Left colon (tissue), 2 donors: Measurements from ENCODE around the gene SLIT3. TPM values are rescaled to one million over a fixed set of nuclear protein-coding genes. Genes with fewer than 3 reads are reported as not detected.

Experiments
- ATAC-seq: fragments of 200-7000 bp; cut with Tn5 transposase; one replicate; pipeline ENCODE4 v1.9.1; 2020; ENCODE audit warnings: mild to moderate bottlenecking, moderate library complexity
- DNase-seq, 2 donors: peaks; one replicate each; pipeline ENCODE4 v3.0.0-alpha.2; 2020
- intact Hi-C, 2 donors: fragments of 100-400 bp; cut with DNase I in 1 of 2; cut with micrococcal nuclease in 1 of 2; formaldehyde crosslinking; loops; one replicate each; pipeline versions ENCODE4 v1.11.2 to v1.14.0; 2022; cut with DNase I, micrococcal nuclease
- total RNA-seq, 2 donors: library from RNA; stranded (reverse); fragmentation: NEBNext Ultra II Directional; extraction: Animal tissue kit (Norgen Biotek cat#: 25700); gene quantifications; one replicate each; pipeline ENCODE4 v1.2.1, GENCODE V29; 2021
- donor health status: DM: no; HTN: no; CAD: no.
- donor health status: DM: yes; HTN: yes; CAD: no.

SLIT3 gene
- total RNA-seq, 2 donors from 2014 or later, result 6.1 to 15.7 TPM

DNA sequence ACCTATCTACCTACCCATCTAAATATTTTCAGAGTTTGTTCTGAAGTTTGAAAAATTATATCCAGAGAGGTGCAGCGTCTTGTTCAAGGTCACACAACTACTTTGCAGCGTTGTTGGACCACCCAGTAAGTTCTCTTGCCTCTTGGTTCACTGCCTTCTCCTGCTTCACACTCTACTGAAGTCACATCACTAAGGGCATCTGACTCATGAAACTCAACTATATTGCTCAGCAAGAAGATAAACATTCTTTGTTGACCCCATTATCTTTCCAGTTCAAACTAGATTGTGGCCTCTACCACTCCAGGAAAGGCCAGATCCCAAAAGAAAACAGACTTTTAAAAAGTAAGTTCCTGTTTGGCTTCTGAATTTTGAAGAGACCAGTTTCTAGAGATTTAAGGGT lies 326.9 kb downstream of the SLIT3 start:
- intact Hi-C loops, result no loop called here
- ATAC-seq, result no peak
- DNase-seq, result no peak

DNA sequence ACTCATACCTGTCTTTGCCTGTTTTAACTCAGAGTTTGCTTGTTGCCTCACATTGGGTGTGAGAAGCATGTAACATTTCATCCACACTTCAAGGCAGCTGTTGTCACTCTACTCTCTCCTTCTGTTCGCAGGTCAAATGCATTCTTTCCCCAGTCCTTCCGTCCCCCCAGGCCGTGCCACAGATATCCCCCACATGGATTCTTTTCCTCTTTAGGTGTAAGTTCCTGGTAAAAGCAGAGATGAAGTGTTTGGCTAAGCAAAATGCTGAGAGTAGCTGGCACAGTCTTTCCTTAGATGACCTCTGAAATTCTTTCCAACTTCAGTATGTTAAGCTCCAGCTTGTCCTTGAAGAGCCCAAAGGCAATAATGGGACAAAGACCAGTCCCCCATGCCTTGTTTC lies 328.2 kb downstream of the SLIT3 start:
- DNase-seq (no peak), ATAC-seq (no peak)
- intact Hi-C loops, result no loop called here

DNA sequence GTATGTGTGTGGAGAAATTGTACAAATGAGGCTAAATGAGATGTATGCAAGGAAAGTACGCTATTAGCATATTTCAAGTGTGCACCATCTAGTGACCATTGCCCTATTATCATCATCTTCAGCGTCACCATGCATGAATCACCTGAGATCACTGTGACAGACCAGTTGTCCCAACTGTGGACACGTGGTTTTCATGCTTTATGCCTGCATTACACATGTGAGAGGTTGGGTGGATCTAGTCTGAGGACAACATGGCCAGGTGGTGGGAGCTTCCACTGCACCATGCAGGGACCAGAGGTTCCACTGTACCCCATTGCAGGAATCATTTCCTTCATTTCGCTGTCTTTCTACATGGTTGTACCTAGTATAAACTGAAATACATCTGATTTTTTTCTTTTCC lies 329.8 kb downstream of the SLIT3 start:
- DNase-seq, result no peak
- ATAC-seq, result no peak
- intact Hi-C loops, result no loop called here

DNA sequence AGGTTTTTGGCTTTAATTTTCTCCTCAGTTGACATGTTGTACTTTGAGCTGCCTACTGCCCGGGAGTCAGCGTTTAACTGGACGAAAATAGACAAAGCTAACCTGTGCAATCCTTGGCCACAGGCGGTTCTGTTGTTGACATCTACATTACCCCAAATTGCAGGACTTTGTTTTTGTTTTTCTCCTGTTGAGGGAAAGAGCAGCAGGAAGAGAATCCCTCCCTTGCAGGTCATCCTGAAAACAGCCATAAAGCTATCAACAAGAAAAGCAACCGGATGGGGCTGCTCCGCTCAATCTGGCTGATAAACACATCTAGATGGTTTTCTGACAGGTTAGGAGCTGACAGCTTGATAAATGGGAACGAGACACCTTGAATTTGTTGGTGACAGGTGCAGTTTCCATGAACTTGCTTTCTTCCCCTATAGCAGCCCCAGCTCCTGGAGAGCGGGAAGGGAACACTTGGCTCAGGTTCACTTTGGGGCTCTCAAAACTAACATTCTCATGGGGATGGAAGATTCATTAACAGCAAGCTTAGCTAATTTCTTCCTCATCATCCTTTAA lies 331.5 kb downstream of the SLIT3 start:
- ATAC-seq (no peak), DNase-seq (no peak)
- intact Hi-C loops, result no loop called here

DNA sequence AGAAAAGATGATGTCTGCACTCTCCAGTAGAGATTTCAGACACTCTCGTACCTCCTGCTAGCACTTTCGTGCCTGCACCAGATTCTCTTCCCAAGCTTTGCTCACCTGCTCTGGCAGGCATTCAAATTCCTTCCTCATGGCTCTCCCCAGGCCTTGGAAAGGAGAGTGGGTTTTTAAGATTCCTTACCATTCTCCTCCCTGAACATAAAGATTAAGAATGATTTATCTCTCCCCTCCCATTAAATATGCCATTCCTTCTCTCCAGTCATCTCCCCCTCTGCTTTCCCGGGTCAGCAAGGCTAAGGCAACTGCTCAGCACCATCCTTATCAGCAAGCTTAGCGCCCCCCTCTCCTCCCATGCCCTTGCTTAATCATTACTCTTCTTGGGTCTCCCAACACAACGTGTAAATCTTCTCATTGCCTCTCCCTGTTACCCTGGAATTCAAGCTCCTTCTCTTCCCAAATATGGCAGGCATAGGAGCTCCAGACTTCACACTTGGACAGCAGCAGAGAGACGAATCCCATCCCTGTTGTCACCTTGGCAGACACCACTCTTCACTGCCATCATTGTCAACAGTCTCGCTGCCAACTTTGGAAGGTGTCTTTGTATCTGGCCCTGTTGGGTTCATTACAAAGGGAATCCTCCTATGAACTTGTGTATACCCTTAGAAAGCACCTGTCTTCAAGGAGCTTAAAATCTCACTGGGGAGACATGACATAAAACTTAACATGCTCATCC lies 332.9 kb downstream of the SLIT3 start:
- no peak for DNase-seq
- intact Hi-C loops, result no loop called here
- no peak for ATAC-seq

DNA sequence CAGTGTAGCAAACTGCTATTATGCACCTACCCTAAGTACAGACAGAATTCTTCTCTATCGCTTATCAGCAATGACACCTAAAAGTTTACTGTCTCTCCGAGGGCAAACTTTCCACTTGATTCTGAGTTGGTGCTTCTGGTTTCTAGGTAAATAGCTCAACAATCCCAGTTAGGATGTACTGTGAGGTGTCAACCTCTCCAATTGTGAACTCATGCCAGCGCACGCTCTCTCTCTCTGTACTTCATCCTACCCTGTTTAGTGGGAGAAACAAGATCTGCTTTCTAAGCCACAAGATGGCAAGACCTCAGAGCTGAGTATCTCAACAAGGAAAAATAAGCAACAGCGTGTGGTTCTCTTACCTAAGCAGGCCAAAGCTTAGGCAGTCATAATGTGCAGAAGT lies 335.3 kb downstream of the SLIT3 start:
- DNase-seq (no peak), ATAC-seq (no peak)
- intact Hi-C loops, result no loop called here

DNA sequence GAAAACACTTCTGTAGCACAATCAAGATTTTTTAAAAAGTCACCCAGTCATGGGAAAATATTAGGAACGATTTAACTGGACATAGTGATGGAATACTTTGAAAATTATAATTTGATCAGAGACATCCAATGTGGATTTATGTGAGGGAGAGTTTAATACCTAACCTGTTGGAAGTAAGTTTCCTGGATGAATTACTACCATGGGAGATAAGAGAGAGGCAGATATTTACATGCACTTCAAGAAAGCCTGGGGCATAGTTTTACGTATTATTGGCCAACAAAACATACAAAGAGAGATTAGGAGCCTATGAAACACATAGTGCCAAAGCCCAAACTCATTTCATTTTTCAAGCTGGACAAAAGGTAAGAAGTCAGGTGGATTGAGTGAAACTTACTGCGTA lies 336.8 kb downstream of the SLIT3 start:
- DNase-seq (no peak), ATAC-seq (no peak)
- intact Hi-C loops, result no loop called here

DNA sequence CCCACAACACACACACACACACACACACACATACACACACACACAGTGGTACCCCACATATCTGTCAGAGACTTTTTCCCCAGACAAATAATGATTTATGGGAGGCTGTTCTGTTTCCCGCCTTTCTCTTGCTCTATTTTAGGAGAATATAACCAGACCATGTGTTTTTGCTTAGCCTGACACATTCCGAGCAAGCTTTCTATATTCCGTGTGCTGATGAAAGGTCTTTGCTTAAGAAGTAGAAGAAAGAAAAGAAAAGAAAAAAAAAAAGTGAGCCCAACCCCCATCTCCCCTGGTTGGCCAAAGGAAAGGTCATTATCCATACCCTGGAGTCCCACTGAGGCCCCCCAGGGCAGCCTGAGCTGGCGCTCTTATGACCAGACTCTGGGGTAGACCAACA lies 338.6 kb downstream of the SLIT3 start:
- intact Hi-C loops, result no loop called here
- DNase-seq, result no peak
- ATAC-seq, result no peak

DNA sequence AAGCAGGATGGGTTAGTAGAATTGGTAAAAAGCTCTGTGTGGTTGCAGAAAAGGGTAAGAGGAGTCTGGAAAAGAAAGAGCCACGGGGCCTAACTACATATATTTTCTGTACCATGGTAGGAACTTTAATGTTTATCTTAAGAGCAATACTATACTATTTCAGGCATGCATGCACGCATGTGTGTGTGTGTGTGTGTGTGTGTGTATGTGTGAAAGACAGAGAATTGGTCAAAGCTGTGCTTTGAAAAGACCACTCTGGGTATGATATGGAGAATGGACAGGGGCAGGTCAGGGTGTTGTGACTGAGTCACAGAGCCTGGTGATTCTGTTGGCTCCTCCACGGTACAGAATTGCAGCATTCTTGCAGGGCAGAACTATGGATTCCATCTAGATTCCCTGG lies 339.3 kb downstream of the SLIT3 start:
- ATAC-seq (no peak), DNase-seq (no peak)
- intact Hi-C loops, result no loop called here

DNA sequence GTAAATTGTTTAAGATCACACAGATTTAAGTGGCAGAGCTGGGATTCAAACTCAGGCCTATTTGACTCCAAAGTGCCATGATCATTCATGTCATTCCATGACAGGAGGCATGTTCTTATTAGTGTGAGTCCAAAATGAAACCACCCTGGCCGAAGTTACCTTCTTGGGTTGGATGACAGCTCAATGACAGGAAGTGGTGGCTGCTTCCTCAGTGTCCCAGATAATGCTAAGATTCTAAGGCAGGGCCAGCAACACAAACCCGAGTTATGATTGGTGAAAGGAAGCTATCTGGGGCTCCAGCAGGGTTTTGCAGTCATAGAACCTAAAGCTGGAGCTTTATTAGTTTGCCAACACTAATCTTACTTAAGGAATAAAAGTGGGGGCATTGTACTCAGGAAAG lies 340.4 kb downstream of the SLIT3 start:
- DNase-seq (no peak), ATAC-seq (no peak)
- intact Hi-C loops, result no loop called here

DNA sequence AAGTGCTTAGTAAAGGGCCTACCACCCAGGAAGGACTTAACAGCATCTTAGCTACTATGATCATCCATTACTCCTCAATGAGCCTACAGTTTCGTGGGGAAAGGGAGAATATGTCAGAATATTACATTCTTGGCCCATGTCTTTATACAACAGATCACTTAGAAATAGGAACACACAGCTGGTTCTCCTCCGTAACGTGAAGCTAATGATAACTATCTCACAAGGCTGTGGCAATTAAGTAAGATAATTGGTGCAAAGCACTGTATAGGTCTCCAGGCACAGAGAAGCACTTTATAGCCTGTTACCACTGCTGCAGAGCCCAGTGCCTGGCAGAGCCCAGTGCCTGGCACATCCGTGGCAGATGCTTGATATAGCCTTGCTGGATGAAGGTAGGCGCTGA lies 347.6 kb downstream of the SLIT3 start:
- intact Hi-C loops, result no loop called here
- DNase-seq (no peak), ATAC-seq (no peak)

DNA sequence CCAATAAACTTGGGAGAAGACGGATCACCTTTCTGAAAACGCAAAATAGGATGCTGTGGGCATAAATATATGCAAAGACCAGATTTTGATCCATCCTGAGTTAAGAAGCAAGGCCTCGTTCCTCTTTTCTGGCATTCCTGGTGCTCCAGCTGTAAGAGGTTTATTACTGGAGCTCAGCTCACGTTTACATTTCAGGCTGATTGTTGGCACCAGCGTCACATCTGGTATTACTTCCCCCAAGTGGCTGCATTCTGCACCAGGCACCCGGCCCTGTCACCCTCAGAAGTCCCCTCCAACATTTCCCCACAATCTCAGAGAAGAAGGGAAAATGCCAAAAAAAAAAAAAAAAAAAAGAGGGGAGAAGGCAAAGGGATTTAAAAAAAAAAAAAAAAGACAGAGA lies 348.7 kb downstream of the SLIT3 start:
- DNase-seq, result no peak
- intact Hi-C loops, result no loop called here
- no peak for ATAC-seq

DNA sequence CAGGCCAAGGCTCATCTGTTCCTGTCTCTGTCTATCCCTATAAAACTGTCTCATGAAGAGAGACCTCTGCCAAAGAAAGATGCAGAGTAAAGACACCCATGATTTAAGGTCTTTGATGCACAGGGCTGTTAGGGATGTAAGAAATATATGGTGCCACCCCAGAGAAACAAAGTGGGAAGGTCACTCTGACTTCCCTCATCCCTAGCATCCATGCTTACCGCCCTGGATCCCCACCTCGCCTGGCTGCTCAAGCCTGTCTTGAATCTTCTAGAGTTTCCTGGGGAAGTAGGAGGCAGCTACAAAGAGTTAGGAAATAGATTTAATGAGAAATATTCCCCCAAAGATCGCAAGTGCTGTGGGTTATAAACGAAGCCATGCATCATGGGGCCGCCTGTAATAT lies 349.2 kb downstream of the SLIT3 start:
- DNase-seq (no peak), ATAC-seq (no peak)
- intact Hi-C loops, result no loop called here

DNA sequence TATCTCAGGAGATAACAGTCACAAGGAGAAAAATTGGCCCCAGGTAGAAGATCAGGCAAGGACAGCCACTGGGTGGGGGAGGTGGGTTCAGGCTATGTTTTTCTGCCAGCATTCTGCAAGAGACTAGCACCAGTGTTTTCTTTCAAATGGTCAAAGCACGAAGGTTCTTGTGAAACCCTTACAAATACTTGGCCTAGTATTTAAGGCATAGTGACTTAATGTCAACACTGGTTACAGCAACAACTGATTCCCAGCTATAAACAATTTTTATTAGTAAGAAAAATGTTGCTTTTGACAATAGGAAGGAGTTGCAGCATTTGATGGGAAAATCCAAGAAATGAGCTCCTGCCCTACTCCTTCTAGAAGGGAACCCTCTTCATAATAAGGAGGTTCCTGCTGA lies 349.6 kb downstream of the SLIT3 start:
- ATAC-seq, result no peak
- intact Hi-C loops, result no loop called here
- DNase-seq, result no peak

DNA sequence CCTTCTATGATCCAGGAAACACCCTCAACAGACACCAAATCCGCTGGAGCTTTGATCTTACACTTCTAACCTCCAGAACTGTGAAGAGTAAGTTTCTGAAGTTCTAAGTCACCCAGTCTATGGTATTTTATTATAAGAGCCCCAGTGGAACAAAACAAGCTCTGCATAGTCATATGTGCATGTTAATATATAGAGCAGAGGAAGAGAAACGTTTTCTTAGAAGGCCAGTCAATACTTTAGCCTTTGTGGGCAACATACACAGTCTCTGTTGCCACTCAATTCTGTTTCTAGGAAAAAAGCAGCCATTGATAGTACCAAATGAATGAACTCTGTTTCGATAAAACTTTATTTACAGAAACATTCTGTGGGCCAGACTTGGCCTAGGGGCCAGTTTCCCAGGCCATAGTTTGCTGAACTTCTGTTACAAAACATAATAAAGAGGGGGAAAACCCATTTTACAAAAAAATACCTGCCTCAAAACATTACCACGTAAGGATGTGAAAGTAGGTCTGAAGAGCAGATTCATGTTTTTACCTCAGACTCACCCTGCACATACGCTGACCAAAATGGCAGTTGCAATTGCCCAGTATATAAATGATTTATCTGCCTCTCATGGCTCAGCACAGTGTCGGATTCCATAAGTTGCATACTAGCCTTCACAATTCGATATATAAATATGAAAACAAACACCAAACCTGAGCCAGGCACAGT lies 350.5 kb downstream of the SLIT3 start:
- ATAC-seq (no peak), DNase-seq (no peak)
- intact Hi-C loops, result no loop called here

DNA sequence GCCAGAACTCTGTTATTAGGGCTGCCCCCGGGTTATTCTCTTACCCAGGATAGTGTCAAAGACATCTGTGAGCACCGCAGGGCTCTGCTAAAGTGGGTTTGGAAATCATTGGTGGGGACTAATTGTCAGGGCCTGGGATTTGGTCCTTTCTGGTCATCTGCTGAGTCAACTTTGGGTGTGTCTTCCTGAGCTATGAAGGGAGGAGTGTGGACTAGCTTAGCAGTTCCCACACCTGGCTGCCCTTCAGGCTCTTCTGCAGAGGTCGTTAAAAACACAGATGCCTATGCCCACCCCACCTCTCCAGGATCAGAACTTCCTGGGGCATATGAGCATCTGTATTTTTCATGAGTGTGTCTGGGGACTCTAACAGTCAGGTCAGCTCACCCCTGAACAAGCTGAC lies 352.2 kb downstream of the SLIT3 start:
- ATAC-seq (no peak), DNase-seq (no peak)
- intact Hi-C loops, result no loop called here

DNA sequence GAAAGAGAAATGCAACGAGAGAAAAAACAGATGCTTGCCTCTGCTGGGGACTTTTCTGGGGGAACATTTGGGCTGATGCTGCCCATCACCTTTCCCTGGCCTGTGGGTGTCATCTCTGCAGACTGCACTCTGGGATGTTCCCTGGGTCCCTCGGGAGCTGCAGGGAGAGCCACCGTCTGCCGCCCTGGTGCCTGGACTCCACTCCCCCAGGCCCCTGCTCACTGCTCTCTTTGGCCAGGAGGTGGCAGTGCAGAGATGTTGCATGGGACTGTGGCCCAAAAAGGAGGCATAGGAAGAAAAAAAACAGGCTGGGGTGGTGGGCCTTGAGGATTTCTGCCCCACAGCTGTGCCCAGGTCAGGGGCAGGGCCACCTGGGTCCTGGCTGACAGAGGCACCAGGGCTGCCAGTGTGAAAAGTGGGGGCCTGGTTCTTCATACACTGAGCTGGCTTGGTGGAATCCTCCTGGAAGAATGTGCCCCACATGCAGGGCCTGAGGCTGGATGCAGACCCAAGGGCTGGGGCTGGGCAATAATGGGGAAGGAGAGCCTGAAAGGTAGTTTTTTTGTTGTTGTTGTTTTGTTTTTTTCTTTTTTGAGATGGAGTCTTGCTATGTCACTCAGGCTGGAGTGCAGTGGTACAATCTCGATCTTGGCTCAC lies 353.6 kb downstream of the SLIT3 start:
- intact Hi-C loops, result no loop called here
- DNase-seq (peak in 1 of 2 donors; percentile 42), ATAC-seq (peak; percentile 46)

DNA sequence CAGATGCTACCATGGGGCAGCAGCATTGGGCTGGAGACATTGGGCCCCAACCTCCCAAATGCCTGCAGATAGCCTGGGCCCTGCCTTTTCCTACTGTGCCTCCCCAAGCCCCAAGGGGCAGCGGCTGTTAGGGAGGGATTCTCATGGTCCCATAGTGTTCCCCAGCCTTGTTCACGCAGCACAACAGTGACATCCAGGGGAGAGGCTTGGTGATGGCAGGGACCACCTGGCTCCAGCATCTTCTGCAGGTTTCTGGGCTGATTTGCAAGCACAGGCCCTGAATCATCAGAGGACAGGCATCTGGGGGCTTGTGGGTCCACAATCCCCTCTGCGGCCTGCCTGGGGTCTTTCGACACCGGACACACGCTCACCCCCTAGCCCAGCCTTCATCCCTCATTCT lies 354.6 kb downstream of the SLIT3 start:
- intact Hi-C loops, result no loop called here
- no peak for DNase-seq
- no peak for ATAC-seq

DNA sequence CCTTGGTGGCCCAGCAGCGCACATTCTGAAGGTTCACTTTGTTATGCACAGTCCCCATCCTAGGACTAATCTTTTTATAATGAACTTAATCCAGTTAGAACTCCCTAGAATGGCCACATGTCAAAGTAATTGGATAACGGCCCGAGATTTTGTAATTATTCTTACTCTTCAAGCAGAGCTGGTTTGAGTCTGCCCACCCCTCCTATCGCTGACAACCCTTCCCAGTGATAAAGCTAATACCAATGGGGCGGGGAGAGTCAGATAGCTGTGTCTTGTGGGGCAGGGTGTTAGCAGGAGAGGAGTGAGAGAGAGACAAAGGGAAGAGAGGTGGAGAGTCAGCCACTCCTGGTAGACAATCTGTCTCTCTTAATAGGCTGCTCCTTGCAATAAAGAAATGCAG lies 356.9 kb downstream of the SLIT3 start:
- intact Hi-C loops, result no loop called here
- ATAC-seq (no peak), DNase-seq (no peak)
